ENCODE data around the gene OTUD3.

OTUD3 gene

GRCh38 chr1:19869929-19870328 lies 12.3 kb upstream of the OTUD3 start:
- no peaks in the 10 kb centered on the region for H3K9me2 ChIP-seq (replicated peaks; ENCODE audit: control insufficient read depth, low read length)
- H4K20me1 ChIP-seq (ENCODE audit: control insufficient read depth, insufficient read depth, low read depth, low read length) = no peaks in the 10 kb centered on the region
- TF ChIP-seq EZH2phosphoT487 (IDR thresholded peaks at IDR 0.05; ENCODE audit: borderline replicate concordance, low read length) (no peak), CTCF (IDR thresholded peaks at IDR 0.05; ENCODE audit: low read depth, low read length, poor library complexity, severe bottlenecking) (no peak)
- no peaks in the 10 kb centered on the region for H3K36me3 ChIP-seq (ENCODE audit: control insufficient read depth, low read length)
- H3K4me1 ChIP-seq (ENCODE audit: control insufficient read depth, low read length) = no peaks in the 10 kb centered on the region
- H3K79me2 ChIP-seq (ENCODE audit: control insufficient read depth, low read length) = no peaks in the 10 kb centered on the region
- H3K4me2 ChIP-seq (ENCODE audit: low read length) = no peak overlapping the region
- no peaks in the 10 kb centered on the region for H3F3A ChIP-seq (ENCODE audit: control insufficient read depth, insufficient read depth)
- no peaks in the 10 kb centered on the region for H3K9me3 ChIP-seq (ENCODE audit: control insufficient read depth, insufficient read depth, low read length)
- no peak overlapping the region for H3K27ac ChIP-seq (ENCODE audit: low read depth, low read length)
- no peak overlapping the region for H3K4me3 ChIP-seq (ENCODE audit: low read length)
- peaks cover 23% of the 10 kb centered on the region for H3K27me3 ChIP-seq (ENCODE audit: control insufficient read depth, low read length)

- Histone ChIP-seq H3K79me2 (ENCODE audit: control insufficient read depth, low read length) (no peaks in the 10 kb centered on the region), H4K20me1 (ENCODE audit: control insufficient read depth, insufficient read depth, low read depth, low read length) (no peaks in the 10 kb centered on the region), H3K9me3 (ENCODE audit: control insufficient read depth, insufficient read depth, low read length) (no peaks in the 10 kb centered on the region), H3K4me2 (ENCODE audit: low read length) (no peak overlapping the region), H3K4me3 (ENCODE audit: low read length) (no peak overlapping the region), H3K27me3 (ENCODE audit: control insufficient read depth, low read length) (peaks cover 13% of the 10 kb centered on the region), H3K9me2 (replicated peaks; ENCODE audit: control insufficient read depth, low read length) (no peaks in the 10 kb centered on the region), H3K4me1 (ENCODE audit: control insufficient read depth, low read length) (no peaks in the 10 kb centered on the region), H3K27ac (ENCODE audit: low read depth, low read length) (no peak overlapping the region), H3K36me3 (ENCODE audit: control insufficient read depth, low read length) (no peaks in the 10 kb centered on the region), H3F3A (ENCODE audit: control insufficient read depth, insufficient read depth) (no peaks in the 10 kb centered on the region)
- TF ChIP-seq EZH2phosphoT487 (IDR thresholded peaks at IDR 0.05; ENCODE audit: borderline replicate concordance, low read length) (no peak), CTCF (IDR thresholded peaks at IDR 0.05; ENCODE audit: low read depth, low read length, poor library complexity, severe bottlenecking) (no peak)
Observed at GRCh38 chr1:19872190-19872589, 10.0 kb upstream of the OTUD3 start.

- Histone ChIP-seq H3F3A (ENCODE audit: control insufficient read depth, insufficient read depth) (no peaks in the 10 kb centered on the region), H3K9me3 (ENCODE audit: control insufficient read depth, insufficient read depth, low read length) (no peaks in the 10 kb centered on the region), H3K4me3 (ENCODE audit: low read length) (no peak overlapping the region), H4K20me1 (ENCODE audit: control insufficient read depth, insufficient read depth, low read depth, low read length) (no peaks in the 10 kb centered on the region), H3K36me3 (ENCODE audit: control insufficient read depth, low read length) (no peaks in the 10 kb centered on the region), H3K79me2 (ENCODE audit: control insufficient read depth, low read length) (no peaks in the 10 kb centered on the region), H3K4me1 (ENCODE audit: control insufficient read depth, low read length) (peaks cover 6% of the 10 kb centered on the region), H3K27me3 (ENCODE audit: control insufficient read depth, low read length) (no peaks in the 10 kb centered on the region; the same call in 1 of the 2 replicates), H3K27ac (ENCODE audit: low read depth, low read length) (no peak overlapping the region), H3K4me2 (ENCODE audit: low read length) (no peak overlapping the region), H3K9me2 (replicated peaks; ENCODE audit: control insufficient read depth, low read length) (no peaks in the 10 kb centered on the region)
- TF ChIP-seq EZH2phosphoT487 (IDR thresholded peaks at IDR 0.05; ENCODE audit: borderline replicate concordance, low read length) (no peak), CTCF (IDR thresholded peaks at IDR 0.05; ENCODE audit: low read depth, low read length, poor library complexity, severe bottlenecking) (no peak)
Observed at GRCh38 chr1:19877181-19877750, 4.9 kb upstream of the OTUD3 start.
